Natural killer cell (primary cell): ENCODE data around the gene RBM28. TPM values are rescaled to one million over a fixed set of nuclear protein-coding genes. Genes with fewer than 3 reads are reported as not detected.
"Not testable (repeated sequence)": the region's sequence is repeated elsewhere in the genome, so short reads cannot be mapped to it uniquely, and the experiment has no call there.

Experiments
- ATAC-seq, 3 donors: fragments of 150-1000 bp in 2 of 3; fragments of 200-7000 bp in 1 of 3; cut with Tn5 transposase; 1 replicate in 1 of 3; 2 replicates in 2 of 3; pipeline ENCODE4 v1.10.0; 2021; ENCODE audit warnings: mild to moderate bottlenecking in 2 of 3, moderate library complexity in 2 of 3
- DNase-seq, 2 donors: peaks; one replicate each; pipeline versions ENCODE4 v3.0.0 to v3.0.0-alpha.2; 2013 to 2021; ENCODE audit warnings: mixed read lengths in 1 of 2
- H3K27ac ChIP-seq: one replicate; pipeline ENCODE4 v1.5.1; 2013; ENCODE audit warnings: mild to moderate bottlenecking, low read length
- H3K27me3 ChIP-seq: one replicate; pipeline ENCODE4 v1.6.1; 2013; ENCODE audit warnings: low read length; ENCODE audit not compliant: control insufficient read depth, insufficient read depth
- H3K36me3 ChIP-seq: one replicate; pipeline ENCODE4 v1.6.1; 2013; ENCODE audit warnings: low read length; ENCODE audit not compliant: control insufficient read depth, insufficient read depth
- H3K4me1 ChIP-seq: one replicate; pipeline ENCODE4 v1.6.1; 2013; ENCODE audit warnings: low read length; ENCODE audit not compliant: control insufficient read depth, insufficient read depth
- H3K4me3 ChIP-seq: one replicate; pipeline ENCODE4 v1.5.1; 2013; ENCODE audit warnings: low read length
- H3K9me3 ChIP-seq: one replicate; pipeline ENCODE4 v1.6.1; 2013; ENCODE audit warnings: low read length; ENCODE audit not compliant: control insufficient read depth, insufficient read depth
- H3K27ac Mint-ChIP-seq, 2 donors: one replicate each; pipeline ENCODE4 v1.8.0; 2022; ENCODE audit warnings: mild to moderate bottlenecking in 2 of 2, mixed read lengths in 2 of 2, moderate library complexity in 1 of 2
- H3K27me3 Mint-ChIP-seq, 2 donors: one replicate each; pipeline ENCODE4 v1.8.0; 2022; ENCODE audit warnings: low read depth in 2 of 2, mixed read lengths in 2 of 2
- H3K36me3 Mint-ChIP-seq: one replicate; pipeline ENCODE4 v1.8.0; 2022; ENCODE audit warnings: mixed read lengths
- H3K4me1 Mint-ChIP-seq, 2 donors: one replicate each; pipeline ENCODE4 v1.8.0; 2022; ENCODE audit warnings: mixed read lengths in 2 of 2
- H3K4me3 Mint-ChIP-seq: one replicate; pipeline ENCODE4 v1.8.0; 2022; ENCODE audit warnings: mild to moderate bottlenecking, moderate library complexity, mixed read lengths
- H3K9me3 Mint-ChIP-seq, 2 donors: one replicate each; pipeline ENCODE4 v1.8.0; 2022; ENCODE audit warnings: mixed read lengths in 2 of 2
- CTCF ChIP-seq: fragments of 200-600 bp; IDR thresholded peaks from one replicate; pipeline ENCODE4 v1.8.0; 2022; ENCODE audit warnings: antibody characterized with exemption
- WGBS: methylation state at CpG from one replicate; pipeline ENCODE4 v1.1.7; 2013; ENCODE audit warnings: missing lambda C conversion rate; ENCODE audit not compliant: insufficient coverage; 5-methylcytosine and 5-hydroxymethylcytosine counted together
- intact Hi-C: fragments of 100-400 bp; cut with micrococcal nuclease; formaldehyde crosslinking; loops from one replicate; pipeline ENCODE4 v1.14.2; 2022
- total RNA-seq, 4 donors: library from RNA; stranded (reverse); fragments of 120-200 nt in 1 of 4; gene quantifications; one replicate each; pipeline versions ENCODE4 v1.2.3 to v1.2.4, GENCODE V29; 2013 to 2022

RBM28 gene
- total RNA-seq, 3 donors from 2014 or later (not counting 1 experiment from before 2014, with no cell fraction given), result 32.5 to 48.7 (median 48.5) TPM

- no peak for DNase-seq
- no peaks in the 10 kb centered on the region for H3K27me3 ChIP-seq
- no peaks in the 10 kb centered on the region for H3K27me3 Mint-ChIP-seq
- H3K9me3 ChIP-seq, result no peaks in the 10 kb centered on the region
- ATAC-seq, result no peak
- peaks cover 31% of the 10 kb centered on the region for H3K36me3 Mint-ChIP-seq
- WGBS, result 93% methylated on average over 5 of the region's 5 CpGs
- peak overlapping the region; percentile 15 to 35 for H3K27ac Mint-ChIP-seq
- peaks cover 0 to 13% of the 10 kb centered on the region in 2 donors for H3K4me1 Mint-ChIP-seq
- no peak for TF ChIP-seq CTCF
- no peak overlapping the region for H3K4me3 ChIP-seq
- peaks cover 40% of the 10 kb centered on the region for H3K36me3 ChIP-seq
- no peaks in the 10 kb centered on the region for H3K9me3 Mint-ChIP-seq
- H3K4me3 Mint-ChIP-seq, result no peak overlapping the region
- H3K27ac ChIP-seq, result no peak overlapping the region
- H3K4me1 ChIP-seq, result peaks cover 6% of the 10 kb centered on the region
- intact Hi-C loops, result no loop called here
Observed at GRCh38 chr7:128303643-128304042, 40.1 kb downstream of the RBM28 start.

- Histone ChIP-seq H3K36me3 (peaks cover 36% of the 10 kb centered on the region), H3K27ac (no peak overlapping the region), H3K9me3 (no peaks in the 10 kb centered on the region), H3K4me3 (no peak overlapping the region), H3K4me1 (peaks cover 6% of the 10 kb centered on the region), H3K27me3 (no peaks in the 10 kb centered on the region)
- Mint-ChIP-seq H3K9me3 (no peaks in the 10 kb centered on the region), H3K4me3 (no peak overlapping the region), H3K27ac (no peak overlapping the region), H3K4me1 (peaks cover 0 to 18% of the 10 kb centered on the region in 2 donors), H3K27me3 (no peaks in the 10 kb centered on the region), H3K36me3 (peaks cover 26% of the 10 kb centered on the region)
- WGBS, result 100% methylated on average over 2 of the region's 2 CpGs
- intact Hi-C loops, result no loop called here
- TF ChIP-seq CTCF, result no peak
- DNase-seq, result no peak
- ATAC-seq, result no peak
Observed at GRCh38 chr7:128303133-128303532, 40.6 kb downstream of the RBM28 start.

GRCh38 chr7:128302139-128302538 lies 41.6 kb downstream of the RBM28 start:
- TF ChIP-seq CTCF, result no peak
- intact Hi-C loops, result no loop called here
- peaks cover 0 to 20% of the 10 kb centered on the region in 2 donors for H3K4me1 Mint-ChIP-seq
- Histone ChIP-seq H3K27ac (no peak overlapping the region), H3K9me3 (no peaks in the 10 kb centered on the region), H3K4me1 (peaks cover 6% of the 10 kb centered on the region), H3K36me3 (peaks cover 28% of the 10 kb centered on the region), H3K27me3 (no peaks in the 10 kb centered on the region), H3K4me3 (no peak overlapping the region)
- no peak for ATAC-seq
- no peak overlapping the region for H3K4me3 Mint-ChIP-seq
- peaks cover 20% of the 10 kb centered on the region for H3K36me3 Mint-ChIP-seq
- DNase-seq, result no peak
- no peaks in the 10 kb centered on the region for H3K9me3 Mint-ChIP-seq
- 91% methylated on average over 10 of the region's 10 CpGs for WGBS
- H3K27me3 Mint-ChIP-seq, result no peaks in the 10 kb centered on the region
- H3K27ac Mint-ChIP-seq, result no peak overlapping the region

GRCh38 chr7:128299109-128299607 lies 44.5 kb downstream of the RBM28 start:
- Histone ChIP-seq H3K4me3 (no peak overlapping the region), H3K4me1 (peaks cover 6% of the 10 kb centered on the region), H3K27ac (no peak overlapping the region), H3K9me3 (no peaks in the 10 kb centered on the region), H3K27me3 (no peaks in the 10 kb centered on the region), H3K36me3 (peaks cover 8% of the 10 kb centered on the region)
- no peak for DNase-seq
- Mint-ChIP-seq H3K9me3 (no peaks in the 10 kb centered on the region), H3K27ac (peak overlapping the region; percentile 14 to 29), H3K4me1 (peaks cover 0 to 20% of the 10 kb centered on the region in 2 donors), H3K4me3 (no peak overlapping the region), H3K36me3 (no peaks in the 10 kb centered on the region), H3K27me3 (no peaks in the 10 kb centered on the region)
- intact Hi-C loops, result no loop called here
- no peak for ATAC-seq
- TF ChIP-seq CTCF, result no peak
- WGBS, result 85% methylated on average over 6 of the region's 7 CpGs

GRCh38 chr7:128298004-128298403 lies 45.7 kb downstream of the RBM28 start:
- H3K4me3 Mint-ChIP-seq, intact Hi-C loops: not testable (repeated sequence)
- WGBS, result 98% methylated on average over 5 of the region's 7 CpGs

More at GRCh38 chr7:128298004-128298403, 45.7 kb downstream of the RBM28 start:
- DNase-seq, H3K36me3 ChIP-seq, H3K27me3 Mint-ChIP-seq, H3K27ac ChIP-seq, H3K4me3 ChIP-seq, H3K4me1 ChIP-seq, H3K9me3 Mint-ChIP-seq, H3K9me3 ChIP-seq, H3K27me3 ChIP-seq, H3K36me3 Mint-ChIP-seq, ATAC-seq, H3K27ac Mint-ChIP-seq: not testable (repeated sequence)
- peaks cover 0 to 17% of the 10 kb centered on the region in 2 donors for H3K4me1 Mint-ChIP-seq
